Stomach (tissue), 9 donors: ENCODE data around the gene CREBL2. TPM values are rescaled to one million over a fixed set of nuclear protein-coding genes. Genes with fewer than 3 reads are reported as not detected.
A peak's percentile ranks its signal among the peaks of the same experiment; 100 is the strongest.

Experiments
- DNase-seq, 2 donors: peaks; one replicate each; pipeline versions ENCODE4 v3.0.0 to v3.0.0-alpha.2; 2013 to 2019
- H3K27ac ChIP-seq, 5 donors: fragments of 200-600 bp in 4 of 5; sonication (generic) in 4 of 5; one replicate each; pipeline ENCODE4 v1.5.1; 2013 to 2019; ENCODE audit warnings: mild to moderate bottlenecking in 1 of 5, moderate library complexity in 1 of 5
- H3K27me3 ChIP-seq, 3 donors: fragments of 200-600 bp; sonication (generic); one replicate each; pipeline ENCODE4 v1.5.1; 2017 to 2019; ENCODE audit warnings: mixed run types in 1 of 3
- H3K36me3 ChIP-seq, 4 donors: fragments of 200-600 bp; sonication (generic); 1 replicate in 3 of 4; 2 replicates in 1 of 4; pipeline ENCODE4 v1.5.1; 2016 to 2019
- H3K4me1 ChIP-seq, 4 donors: fragments of 200-600 bp; sonication (generic); one replicate each; pipeline ENCODE4 v1.5.1; 2016 to 2019
- H3K4me3 ChIP-seq, 4 donors: fragments of 200-600 bp; sonication (generic) in 3 of 4; one replicate each; pipeline ENCODE4 v1.5.1; 2016 to 2019; ENCODE audit warnings: mild to moderate bottlenecking in 1 of 4
- H3K9me3 ChIP-seq, 4 donors: fragments of 200-600 bp; sonication (generic); one replicate each; pipeline ENCODE4 v1.5.1; 2016 to 2019
- EP300 ChIP-seq: sonication (generic); formaldehyde crosslinking; IDR thresholded peaks from one replicate; pipeline ENCODE4 v1.6.1; 2017; ENCODE audit warnings: antibody characterized with exemption
- POLR2A ChIP-seq, 4 donors: fragments of 450-650 bp; IDR thresholded peaks; one replicate each; pipeline ENCODE4 v1.6.1; 2016; ENCODE audit warnings: antibody characterized with exemption in 4 of 4, control low read depth in 2 of 4, mild to moderate bottlenecking in 1 of 4, moderate library complexity in 1 of 4
- POLR2AphosphoS5 ChIP-seq, 3 donors: sonication (generic); formaldehyde crosslinking; IDR thresholded peaks; one replicate each; pipeline ENCODE4 v1.6.1; 2016; ENCODE audit warnings: antibody characterized with exemption in 3 of 3
- WGBS, 5 donors: extraction: QIAGEN DNeasy Blood & Tissue Kit in 3 of 5; methylation state at CpG; one replicate each; pipeline versions ENCODE4 v1.1.5 to v1.1.7; 2013 to 2018; 5-methylcytosine and 5-hydroxymethylcytosine counted together
- intact Hi-C: fragments of 100-400 bp; cut with DNase I; formaldehyde crosslinking; loops from one replicate; pipeline ENCODE4 v1.15.1; 2023; ENCODE audit warnings: low total_unique reads
- polyA plus RNA-seq, 3 donors: library from polyadenylated mRNA; stranded (reverse); fragments of 200-250 nt; gene quantifications; one replicate each; pipeline ENCODE4 v1.2.3, GENCODE V29; 2013
- total RNA-seq, 5 donors: library from RNA; depleted of rRNA; stranded (reverse); fragments of >200 nt; gene quantifications; one replicate each; pipeline versions ENCODE4 v1.1.0 to v1.2.3, GENCODE V29; 2014 to 2016
- TF ChIP-seq, protein P1 (sequence below), 7 experiments: fragments of 450-650 bp in 4 of 7; fragments of 200-600 bp in 3 of 7; sonication (generic) in 3 of 7; IDR thresholded peaks; one replicate each; pipeline ENCODE4 v1.5.1; 2016 to 2019; ENCODE audit warnings: antibody characterized with exemption in 7 of 7, control low read depth in 2 of 7, mild to moderate bottlenecking in 1 of 7
- donor health status: healthy with polysubstance abuse.
- donor health status: Bipolar disorder and iron deficiency.
- donor health status: healthy.

The CREBL2 gene
- total and polyA plus RNA-seq, 8 donors, result 8.2 to 42.0 (median 31.8) TPM

DNA sequence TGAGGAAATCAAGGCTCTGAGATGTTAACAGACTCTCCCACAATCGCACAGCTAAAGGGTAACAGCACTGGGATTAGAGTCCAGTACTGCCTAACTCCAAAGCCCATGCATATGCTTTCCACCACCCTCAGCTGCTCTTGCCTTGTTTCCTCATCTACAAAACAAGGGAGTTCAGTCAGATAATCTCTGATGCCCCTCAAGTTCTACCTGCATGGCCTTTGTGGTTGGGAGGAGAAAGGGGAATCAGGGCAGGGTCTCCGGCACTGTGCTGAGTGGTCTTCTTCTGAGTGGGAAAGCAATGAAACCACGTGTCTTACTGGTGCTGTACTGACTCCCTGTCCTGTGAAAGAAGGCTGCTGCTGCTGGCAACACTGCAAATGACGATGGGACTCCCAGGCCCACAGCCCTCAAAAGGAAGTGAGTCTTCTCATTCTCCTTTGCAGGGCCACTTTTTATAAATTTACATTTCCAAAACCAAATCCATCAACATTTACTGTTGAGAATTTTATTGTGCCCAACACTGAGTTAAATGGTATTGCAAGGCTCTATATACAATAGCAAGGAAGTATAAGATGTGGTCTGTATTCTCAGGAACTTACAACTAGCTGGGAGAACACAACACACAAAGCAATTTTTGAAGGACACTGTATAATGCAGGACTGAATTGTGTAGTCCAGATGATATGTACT, 29.3 kb upstream of the CREBL2 start:
- WGBS, 5 donors, result 66 to 81% (median 71%) methylated on average over 4 of the region's 4 CpGs
- H3K4me3 ChIP-seq, result no peak overlapping the region
- TF ChIP-seq POLR2AphosphoS5 (IDR thresholded peaks at IDR 0.05) (no peak), POLR2A (IDR thresholded peaks at IDR 0.05) (no peak), EP300 (no peak)
- TF ChIP-seq, protein P1, sequence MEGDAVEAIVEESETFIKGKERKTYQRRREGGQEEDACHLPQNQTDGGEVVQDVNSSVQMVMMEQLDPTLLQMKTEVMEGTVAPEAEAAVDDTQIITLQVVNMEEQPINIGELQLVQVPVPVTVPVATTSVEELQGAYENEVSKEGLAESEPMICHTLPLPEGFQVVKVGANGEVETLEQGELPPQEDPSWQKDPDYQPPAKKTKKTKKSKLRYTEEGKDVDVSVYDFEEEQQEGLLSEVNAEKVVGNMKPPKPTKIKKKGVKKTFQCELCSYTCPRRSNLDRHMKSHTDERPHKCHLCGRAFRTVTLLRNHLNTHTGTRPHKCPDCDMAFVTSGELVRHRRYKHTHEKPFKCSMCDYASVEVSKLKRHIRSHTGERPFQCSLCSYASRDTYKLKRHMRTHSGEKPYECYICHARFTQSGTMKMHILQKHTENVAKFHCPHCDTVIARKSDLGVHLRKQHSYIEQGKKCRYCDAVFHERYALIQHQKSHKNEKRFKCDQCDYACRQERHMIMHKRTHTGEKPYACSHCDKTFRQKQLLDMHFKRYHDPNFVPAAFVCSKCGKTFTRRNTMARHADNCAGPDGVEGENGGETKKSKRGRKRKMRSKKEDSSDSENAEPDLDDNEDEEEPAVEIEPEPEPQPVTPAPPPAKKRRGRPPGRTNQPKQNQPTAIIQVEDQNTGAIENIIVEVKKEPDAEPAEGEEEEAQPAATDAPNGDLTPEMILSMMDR (IDR thresholded peaks at IDR 0.05), result no peak
- H3K9me3 ChIP-seq, result no peaks in the 10 kb centered on the region
- H3K27me3 ChIP-seq, result no peaks in the 10 kb centered on the region
- no peak overlapping the region for H3K27ac ChIP-seq
- no peaks in the 10 kb centered on the region for H3K36me3 ChIP-seq
- intact Hi-C loops, result no loop called here
- DNase-seq, result no peak
- peaks cover 0 to 8% (median 3%) of the 10 kb centered on the region in 4 donors for H3K4me1 ChIP-seq

DNA sequence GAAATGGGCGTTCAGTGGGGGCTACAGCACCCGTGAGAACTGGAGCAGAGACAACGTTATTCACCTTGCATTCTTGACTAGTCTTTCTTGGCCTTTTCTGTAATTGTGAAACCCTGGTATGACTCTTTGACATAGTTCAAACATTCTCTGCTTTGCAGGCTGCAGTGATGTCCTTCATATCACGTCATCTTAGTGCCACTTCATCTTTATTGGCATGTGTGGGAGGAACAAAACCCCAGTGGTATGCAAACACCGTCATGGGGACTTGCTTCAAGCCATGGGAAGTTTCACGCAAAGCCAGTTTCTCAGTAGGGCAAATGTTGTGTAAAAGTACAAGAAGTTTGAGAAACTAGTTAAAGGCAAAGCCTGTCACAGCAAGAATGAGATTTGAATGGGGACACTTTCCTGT, 28.8 kb upstream of the CREBL2 start:
- 53 to 80% (median 58%) methylated on average over 6 of the region's 6 CpGs for WGBS, 5 donors
- peak in 1 of 2 donors; percentile 26 for DNase-seq
- intact Hi-C loops, result no loop called here
- Histone ChIP-seq H3K27me3 (no peaks in the 10 kb centered on the region), H3K4me1 (peaks cover 0 to 8% (median 3%) of the 10 kb centered on the region in 4 donors), H3K4me3 (no peak overlapping the region), H3K9me3 (no peaks in the 10 kb centered on the region), H3K36me3 (no peaks in the 10 kb centered on the region), H3K27ac (no peak overlapping the region)
- TF ChIP-seq POLR2AphosphoS5 (IDR thresholded peaks at IDR 0.05) (no peak), POLR2A (IDR thresholded peaks at IDR 0.05) (no peak)
- TF ChIP-seq, protein P1 (IDR thresholded peaks at IDR 0.05), result no peak

DNA sequence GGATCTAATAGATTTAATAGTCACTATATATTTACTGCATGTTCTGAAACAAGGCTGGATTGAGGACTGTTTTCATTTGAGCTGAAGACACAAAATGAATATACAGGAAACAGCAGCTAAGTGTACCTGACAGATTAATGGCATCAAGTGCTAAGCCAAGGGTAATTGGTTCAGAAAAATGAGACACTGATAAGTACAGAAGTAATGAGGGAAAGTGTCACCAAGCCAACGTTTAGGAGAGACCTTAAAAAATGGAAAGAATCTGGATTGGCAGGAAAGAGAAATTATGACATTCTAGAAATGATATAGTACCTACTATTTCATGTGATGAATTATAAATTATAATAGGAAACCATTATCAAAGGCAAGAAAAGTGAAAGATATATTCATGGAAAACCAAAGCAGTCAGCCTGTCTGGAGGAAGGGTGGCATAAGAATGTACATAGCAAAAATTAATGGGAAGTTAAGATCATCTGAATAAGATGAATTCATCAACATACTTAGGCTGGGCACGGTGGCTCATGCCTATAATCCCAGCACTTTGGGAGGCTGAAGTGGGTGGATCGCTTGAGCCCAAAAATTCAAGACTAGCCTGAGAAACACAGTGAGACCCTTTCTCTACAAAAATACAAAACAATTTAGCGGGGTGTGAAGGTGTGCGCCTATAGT, 28.0 kb upstream of the CREBL2 start:
- H3K36me3 ChIP-seq, result no peaks in the 10 kb centered on the region
- no peaks in the 10 kb centered on the region for H3K9me3 ChIP-seq
- intact Hi-C loops, result no loop called here
- no peaks in the 10 kb centered on the region for H3K27me3 ChIP-seq
- no peak overlapping the region for H3K27ac ChIP-seq
- WGBS, 5 donors, result 73 to 81% (median 79%) methylated on average over 5 of the region's 5 CpGs
- DNase-seq, result no peak
- H3K4me3 ChIP-seq, result no peak overlapping the region
- TF ChIP-seq POLR2A (IDR thresholded peaks at IDR 0.05) (no peak), POLR2AphosphoS5 (IDR thresholded peaks at IDR 0.05) (no peak), EP300 (no peak)
- TF ChIP-seq, protein P1 (IDR thresholded peaks at IDR 0.05), result no peak
- H3K4me1 ChIP-seq, result peaks cover 0 to 8% (median 3%) of the 10 kb centered on the region in 4 donors

DNA sequence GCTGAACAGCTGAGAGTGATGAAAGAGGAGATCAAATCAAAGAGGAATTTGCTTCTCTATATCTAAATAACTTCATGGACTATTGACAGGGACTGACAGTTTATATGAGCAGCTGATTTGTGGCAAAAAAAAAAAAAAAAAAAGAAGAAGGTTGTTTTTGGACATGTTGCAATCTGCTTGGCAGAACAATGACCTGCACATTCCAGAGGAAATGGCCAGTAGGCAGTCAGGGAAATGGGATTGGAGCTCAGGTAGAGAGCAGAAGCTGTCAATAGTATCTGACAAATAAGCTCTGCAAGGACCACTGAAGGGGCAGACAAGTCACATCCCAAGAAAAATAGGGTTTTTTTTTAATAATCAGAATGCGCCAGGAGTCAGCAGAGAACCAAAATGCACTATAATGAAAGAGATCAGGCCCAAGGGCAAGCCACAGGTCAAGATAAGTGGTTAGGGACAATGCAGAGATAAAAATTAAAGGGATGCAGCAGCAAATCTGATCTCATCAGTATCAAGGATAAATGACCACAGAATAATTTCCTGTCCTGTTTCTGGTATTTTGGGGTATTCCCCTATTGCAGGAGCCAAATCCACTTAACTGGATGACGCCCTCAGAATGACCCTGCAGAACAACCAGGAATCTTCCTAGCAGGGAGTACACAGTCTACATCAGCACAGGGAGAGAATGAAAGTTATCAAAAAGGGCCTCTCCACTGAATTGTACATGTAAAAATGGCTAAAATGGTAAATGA, 26.4 kb upstream of the CREBL2 start:
- H3K9me3 ChIP-seq, result no peaks in the 10 kb centered on the region
- H3K4me1 ChIP-seq, result peaks cover 0 to 8% (median 3%) of the 10 kb centered on the region in 4 donors
- H3K4me3 ChIP-seq, result no peak overlapping the region
- DNase-seq, result no peak
- no peak overlapping the region for H3K27ac ChIP-seq
- no peaks in the 10 kb centered on the region for H3K36me3 ChIP-seq
- TF ChIP-seq EP300, result no peak
- TF ChIP-seq POLR2AphosphoS5 (IDR thresholded peaks at IDR 0.05), result no peak
- TF ChIP-seq, protein P1 (IDR thresholded peaks at IDR 0.05), result no peak
- TF ChIP-seq POLR2A (IDR thresholded peaks at IDR 0.05), result no peak
- WGBS, 5 donors, result 77 to 89% (median 88%) methylated on average over 2 of the region's 2 CpGs
- H3K27me3 ChIP-seq, result no peaks in the 10 kb centered on the region
- intact Hi-C loops, result no loop called here
